Measurements from ENCODE around the gene LGALS14. TPM values are rescaled to one million over a fixed set of nuclear protein-coding genes. Genes with fewer than 3 reads are reported as not detected.

LGALS14 gene
- total RNA-seq, 4 donors from 2014 or later = not detected

- no peak for TF ChIP-seq CTCF (IDR thresholded peaks at IDR 0.05)
- no peak for TF ChIP-seq EP300 (IDR thresholded peaks at IDR 0.05)
- TF ChIP-seq POLR2A (IDR thresholded peaks at IDR 0.05) = no peak
- no peak for TF ChIP-seq POLR2AphosphoS5 (IDR thresholded peaks at IDR 0.05)
- no peak for ATAC-seq
- Histone ChIP-seq H3K27me3 (peaks cover 12% of the 10 kb centered on the region), H3K27ac (no peak overlapping the region), H3K36me3 (no peaks in the 10 kb centered on the region), H3K4me1 (no peaks in the 10 kb centered on the region), H3K4me3 (no peak overlapping the region), H3K9me3 (no peaks in the 10 kb centered on the region)
Observed at GRCh38 chr19:39725995-39726394, 21.7 kb downstream of the LGALS14 start.

DNA sequence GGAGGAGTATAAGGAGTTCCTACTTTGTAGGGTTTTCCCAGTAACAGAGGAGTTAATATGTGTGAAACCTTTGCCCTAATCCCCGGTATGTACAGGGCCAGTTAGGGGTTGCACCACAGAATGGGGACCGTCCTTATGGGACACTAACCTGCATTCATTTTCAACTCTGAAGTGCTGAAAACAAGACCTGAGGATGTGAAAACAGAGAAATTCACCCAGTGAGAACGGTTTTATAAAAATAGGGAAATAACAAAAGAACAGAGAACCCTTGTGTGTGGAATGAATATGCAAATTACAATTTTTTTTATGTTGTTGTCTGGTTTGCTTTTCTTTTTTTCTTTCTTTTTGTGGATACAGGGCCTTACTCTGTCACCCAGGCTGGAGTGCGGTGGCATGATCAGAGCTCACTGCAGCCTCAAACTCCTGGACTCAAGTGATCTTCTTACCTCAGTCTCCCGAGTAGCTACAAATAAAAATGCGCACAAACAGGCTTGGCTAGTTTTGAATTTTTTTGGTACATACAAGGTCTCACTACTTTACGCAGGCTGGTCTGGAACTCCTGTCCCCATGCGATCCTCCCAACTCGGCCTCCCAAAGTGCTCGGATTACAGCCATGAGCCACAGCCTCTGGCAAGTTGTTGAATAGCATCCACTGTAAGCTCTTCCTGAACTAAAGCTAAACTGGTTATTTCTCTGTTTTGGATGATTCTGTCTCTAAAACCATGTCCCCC is 23.0 kb downstream of the LGALS14 start:
- Histone ChIP-seq H3K4me3 (no peak overlapping the region), H3K27me3 (peaks cover 11% of the 10 kb centered on the region), H3K4me1 (no peaks in the 10 kb centered on the region), H3K9me3 (no peaks in the 10 kb centered on the region), H3K27ac (no peak overlapping the region), H3K36me3 (no peaks in the 10 kb centered on the region)
- no peak for TF ChIP-seq POLR2A (IDR thresholded peaks at IDR 0.05)
- TF ChIP-seq CTCF (IDR thresholded peaks at IDR 0.05) = no peak
- TF ChIP-seq EP300 (IDR thresholded peaks at IDR 0.05) = no peak
- TF ChIP-seq POLR2AphosphoS5 (IDR thresholded peaks at IDR 0.05) = no peak
- 68 to 83% methylated on average over 7 to 10 of the region's 10 CpGs for WGBS, 2 donors (ENCODE audit: low coverage in 1 of 2)
- no peak for ATAC-seq

- WGBS, 2 donors (ENCODE audit: low coverage in 1 of 2) = 74 to 93% methylated on average over 2 to 3 of the region's 6 CpGs
- no peak overlapping the region for H3K27ac ChIP-seq
- H3K27me3 ChIP-seq = peaks cover 11% of the 10 kb centered on the region
- ATAC-seq = no peak
- H3K9me3 ChIP-seq = no peaks in the 10 kb centered on the region
- TF ChIP-seq POLR2A (IDR thresholded peaks at IDR 0.05) (no peak), EP300 (IDR thresholded peaks at IDR 0.05) (no peak), POLR2AphosphoS5 (IDR thresholded peaks at IDR 0.05) (no peak), CTCF (IDR thresholded peaks at IDR 0.05) (no peak)
- H3K4me3 ChIP-seq = no peak overlapping the region
- no peaks in the 10 kb centered on the region for H3K36me3 ChIP-seq
- H3K4me1 ChIP-seq = no peaks in the 10 kb centered on the region
Observed at GRCh38 chr19:39728040-39728439, 23.8 kb downstream of the LGALS14 start.

DNA sequence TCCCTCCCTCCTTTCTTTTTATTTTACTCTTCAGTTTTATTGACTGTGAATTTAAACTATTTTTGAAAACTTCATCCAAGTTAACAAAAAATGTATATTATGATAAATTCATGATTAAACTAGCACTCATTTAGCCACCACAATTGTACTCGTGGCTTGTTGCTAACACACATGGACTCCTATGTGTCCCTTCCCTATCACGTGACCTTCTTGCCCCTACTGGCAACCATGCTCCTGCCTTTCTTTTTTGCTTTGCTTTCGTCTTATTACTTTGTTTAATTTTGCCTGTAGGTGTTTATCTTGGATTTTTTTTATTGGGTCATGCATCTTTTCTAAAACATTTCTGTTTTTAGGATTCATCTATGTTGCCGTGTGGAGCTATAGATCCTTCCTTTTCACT is 25.3 kb downstream of the LGALS14 start:
- Histone ChIP-seq H3K27me3 (peaks cover 18% of the 10 kb centered on the region), H3K27ac (no peak overlapping the region), H3K4me1 (no peaks in the 10 kb centered on the region), H3K36me3 (no peaks in the 10 kb centered on the region), H3K9me3 (no peaks in the 10 kb centered on the region), H3K4me3 (no peak overlapping the region)
- no peak for ATAC-seq
- WGBS, 2 donors (ENCODE audit: low coverage in 1 of 2) = 41 to 62% methylated on average over 3 to 4 of the region's 4 CpGs
- TF ChIP-seq CTCF (IDR thresholded peaks at IDR 0.05) = no peak
- no peak for TF ChIP-seq EP300 (IDR thresholded peaks at IDR 0.05)
- TF ChIP-seq POLR2A (IDR thresholded peaks at IDR 0.05) = no peak
- TF ChIP-seq POLR2AphosphoS5 (IDR thresholded peaks at IDR 0.05) = no peak

- TF ChIP-seq CTCF (IDR thresholded peaks at IDR 0.05) = no peak
- TF ChIP-seq EP300 (IDR thresholded peaks at IDR 0.05) = no peak
- TF ChIP-seq POLR2AphosphoS5 (IDR thresholded peaks at IDR 0.05) = no peak
- no peak for TF ChIP-seq POLR2A (IDR thresholded peaks at IDR 0.05)
- no peak for ATAC-seq
- Histone ChIP-seq H3K27ac (no peak overlapping the region), H3K27me3 (peaks cover 19% of the 10 kb centered on the region), H3K36me3 (no peaks in the 10 kb centered on the region), H3K4me1 (no peaks in the 10 kb centered on the region), H3K9me3 (no peaks in the 10 kb centered on the region), H3K4me3 (no peak overlapping the region)
- WGBS, 2 donors (ENCODE audit: low coverage in 1 of 2) = 94% methylated on average over 1 of the region's 1 CpG; no CpG with 5 or more reads in 1 of the 2 donors
Observed at GRCh38 chr19:39731685-39732084, 27.4 kb downstream of the LGALS14 start.
